ENCODE results near the gene UNKL.

UNKL gene

DNA sequence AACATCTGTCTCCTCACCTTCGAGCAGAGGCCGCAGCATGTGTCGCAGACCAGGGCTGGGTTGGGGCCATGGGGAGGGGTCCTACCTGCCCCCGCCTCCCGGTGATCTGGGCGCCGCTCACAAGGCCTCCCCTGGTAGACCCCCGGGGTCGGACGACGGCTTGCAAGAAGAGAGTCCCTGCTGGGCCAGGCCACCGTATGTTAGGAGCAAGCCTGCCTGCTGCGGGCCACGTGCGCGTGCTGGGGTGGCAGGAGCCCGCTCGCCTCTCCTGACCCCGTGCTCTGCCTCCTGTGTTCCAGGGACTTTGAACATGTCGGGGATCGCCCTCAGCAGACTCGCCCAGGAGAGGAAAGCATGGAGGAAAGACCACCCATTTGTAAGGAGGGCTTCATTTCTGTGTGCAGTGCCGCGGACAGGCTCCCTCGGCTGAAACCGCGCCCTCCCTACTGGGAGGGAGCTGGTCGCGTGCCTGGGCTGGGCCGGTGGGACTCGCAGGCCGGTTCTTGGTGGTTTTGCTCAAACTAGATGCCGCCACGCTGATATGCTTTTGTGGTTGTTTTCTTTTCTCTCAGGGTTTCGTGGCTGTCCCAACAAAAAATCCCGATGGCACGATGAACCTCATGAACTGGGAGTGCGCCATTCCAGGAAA is 100.7 kb downstream of the UNKL start:
- in situ Hi-C loops (cut with HindIII; ENCODE audit: low sequenced_read_pairs): no loop called here
